ENCODE measurements around the gene ITM2B.

- no peak for TF ChIP-seq CTCF (IDR thresholded peaks at IDR 0.05)
- no peak for TF ChIP-seq POLR2A (IDR thresholded peaks at IDR 0.05)
These were observed 28.0 kb downstream of the ITM2B start for GRCh38 chr13:48260970-48261369.
